HG02981 (cell line): Measurements from ENCODE around the gene CHMP1B.
"Not testable (repeated sequence)": the region's sequence is repeated elsewhere in the genome, so short reads cannot be mapped to it uniquely, and the experiment has no call there.

Experiments
- ATAC-seq: cut with Tn5 transposase; IDR thresholded peaks from one replicate; pipeline ENCODE4 v1.9.1; 2021; ENCODE audit warnings: mild to moderate bottlenecking, moderate library complexity; ENCODE audit not compliant: unreplicated experiment

CHMP1B gene

GRCh38 chr18:11866764-11867163, 15.6 kb downstream of the CHMP1B start:
- no peak for ATAC-seq

- ATAC-seq, result no peak
These were observed 17.0 kb downstream of the CHMP1B start for GRCh38 chr18:11868230-11868629.

- ATAC-seq, result no peak
These were observed 20.3 kb downstream of the CHMP1B start for GRCh38 chr18:11871501-11871900.

GRCh38 chr18:11872479-11873136, 21.4 kb downstream of the CHMP1B start:
- ATAC-seq, result no peak

- no peak for ATAC-seq
These were observed 22.6 kb downstream of the CHMP1B start for GRCh38 chr18:11873670-11874340.

GRCh38 chr18:11874676-11875075, 23.5 kb downstream of the CHMP1B start:
- ATAC-seq, result no peak

- ATAC-seq, result no peak
These were observed 26.4 kb downstream of the CHMP1B start for GRCh38 chr18:11877497-11878135.

- ATAC-seq, result no peak
These were observed 29.5 kb downstream of the CHMP1B start for GRCh38 chr18:11880586-11881304.

- ATAC-seq, result no peak
These were observed 31.4 kb downstream of the CHMP1B start for GRCh38 chr18:11882636-11883035.

GRCh38 chr18:11883153-11883552, 31.9 kb downstream of the CHMP1B start:
- peak; percentile 86 for ATAC-seq

GRCh38 chr18:11884396-11885030, 33.3 kb downstream of the CHMP1B start:
- ATAC-seq, result no peak

- no peak for ATAC-seq
These were observed 34.2 kb downstream of the CHMP1B start for GRCh38 chr18:11885278-11885947.

- ATAC-seq, result no peak
These were observed 35.4 kb downstream of the CHMP1B start for GRCh38 chr18:11886577-11887110.

GRCh38 chr18:11887328-11888128, 36.3 kb downstream of the CHMP1B start:
- no peak for ATAC-seq

GRCh38 chr18:11888726-11889125, 37.5 kb downstream of the CHMP1B start:
- ATAC-seq, result no peak

- no peak for ATAC-seq
These were observed 38.1 kb downstream of the CHMP1B start for GRCh38 chr18:11889284-11889683.

GRCh38 chr18:11891737-11892136, 40.5 kb downstream of the CHMP1B start:
- ATAC-seq, result no peak

GRCh38 chr18:11892438-11892837, 41.2 kb downstream of the CHMP1B start:
- not testable (repeated sequence) for ATAC-seq

GRCh38 chr18:11897781-11898180, 46.6 kb downstream of the CHMP1B start:
- ATAC-seq, result no peak
